ENCODE results near the gene TMC8.

DNA sequence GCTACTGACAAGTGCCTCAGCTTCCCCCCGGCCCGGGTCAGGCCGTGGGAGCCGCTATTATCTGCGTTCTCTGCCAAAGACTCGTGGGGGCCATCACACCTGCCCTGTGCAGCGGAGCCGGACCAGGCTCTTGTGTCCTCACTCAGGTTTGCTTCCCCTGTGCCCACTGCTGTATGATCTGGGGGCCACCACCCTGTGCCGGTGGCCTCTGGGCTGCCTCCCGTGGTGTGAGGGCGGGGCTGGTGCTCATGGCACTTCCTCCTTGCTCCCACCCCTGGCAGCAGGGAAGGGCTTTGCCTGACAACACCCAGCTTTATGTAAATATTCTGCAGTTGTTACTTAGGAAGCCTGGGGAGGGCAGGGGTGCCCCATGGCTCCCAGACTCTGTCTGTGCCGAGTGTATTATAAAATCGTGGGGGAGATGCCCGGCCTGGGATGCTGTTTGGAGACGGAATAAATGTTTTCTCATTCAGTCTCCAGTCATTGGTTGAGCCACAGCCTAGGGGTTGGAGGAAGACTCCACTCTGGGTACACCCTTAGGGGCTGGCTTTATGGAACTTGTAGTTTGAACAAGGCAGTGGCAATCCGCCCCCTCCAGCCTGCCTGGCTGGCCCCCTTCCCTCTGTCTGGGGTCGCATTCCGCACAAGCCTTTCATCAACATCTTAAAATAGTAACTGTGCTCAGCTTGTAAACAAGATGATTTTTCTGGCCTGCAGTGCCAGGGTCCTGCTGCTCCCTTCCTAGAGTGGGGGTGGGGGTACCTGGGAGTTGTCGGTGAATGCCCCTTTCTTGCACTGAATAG lies 41.9 kb downstream of the TMC8 start:
- no peak for TF ChIP-seq RCOR1 (IDR thresholded peaks at IDR 0.05; ENCODE audit: low read length)
- TF ChIP-seq EP300 (IDR thresholded peaks at IDR 0.05; ENCODE audit: borderline replicate concordance in 1 of 2, low read depth in 1 of 2, low read length in 1 of 2), result no peak
- TF ChIP-seq JUND (IDR thresholded peaks at IDR 0.05), result no peak; the same call in 1 of the 2 replicates
- TF ChIP-seq, protein P1, sequence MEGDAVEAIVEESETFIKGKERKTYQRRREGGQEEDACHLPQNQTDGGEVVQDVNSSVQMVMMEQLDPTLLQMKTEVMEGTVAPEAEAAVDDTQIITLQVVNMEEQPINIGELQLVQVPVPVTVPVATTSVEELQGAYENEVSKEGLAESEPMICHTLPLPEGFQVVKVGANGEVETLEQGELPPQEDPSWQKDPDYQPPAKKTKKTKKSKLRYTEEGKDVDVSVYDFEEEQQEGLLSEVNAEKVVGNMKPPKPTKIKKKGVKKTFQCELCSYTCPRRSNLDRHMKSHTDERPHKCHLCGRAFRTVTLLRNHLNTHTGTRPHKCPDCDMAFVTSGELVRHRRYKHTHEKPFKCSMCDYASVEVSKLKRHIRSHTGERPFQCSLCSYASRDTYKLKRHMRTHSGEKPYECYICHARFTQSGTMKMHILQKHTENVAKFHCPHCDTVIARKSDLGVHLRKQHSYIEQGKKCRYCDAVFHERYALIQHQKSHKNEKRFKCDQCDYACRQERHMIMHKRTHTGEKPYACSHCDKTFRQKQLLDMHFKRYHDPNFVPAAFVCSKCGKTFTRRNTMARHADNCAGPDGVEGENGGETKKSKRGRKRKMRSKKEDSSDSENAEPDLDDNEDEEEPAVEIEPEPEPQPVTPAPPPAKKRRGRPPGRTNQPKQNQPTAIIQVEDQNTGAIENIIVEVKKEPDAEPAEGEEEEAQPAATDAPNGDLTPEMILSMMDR (IDR thresholded peaks at IDR 0.05), result no peak
- TF ChIP-seq, protein P2, sequence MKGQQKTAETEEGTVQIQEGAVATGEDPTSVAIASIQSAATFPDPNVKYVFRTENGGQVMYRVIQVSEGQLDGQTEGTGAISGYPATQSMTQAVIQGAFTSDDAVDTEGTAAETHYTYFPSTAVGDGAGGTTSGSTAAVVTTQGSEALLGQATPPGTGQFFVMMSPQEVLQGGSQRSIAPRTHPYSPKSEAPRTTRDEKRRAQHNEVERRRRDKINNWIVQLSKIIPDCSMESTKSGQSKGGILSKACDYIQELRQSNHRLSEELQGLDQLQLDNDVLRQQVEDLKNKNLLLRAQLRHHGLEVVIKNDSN (IDR thresholded peaks at IDR 0.05; ENCODE audit: borderline replicate concordance, low read depth), result no peak
- no peak for TF ChIP-seq GABPA (IDR thresholded peaks at IDR 0.05; ENCODE audit: low read depth)
- no peak for TF ChIP-seq MXI1 (IDR thresholded peaks at IDR 0.05; ENCODE audit: low read depth, low read length)
- no peak for TF ChIP-seq TAF1 (IDR thresholded peaks at IDR 0.05; ENCODE audit: borderline replicate concordance, low read depth, low read length)
- TF ChIP-seq RAD21 (IDR thresholded peaks at IDR 0.05; ENCODE audit: low read length), result no peak

Measured in SK-N-SH (cell line).